ENCODE data around the gene PALMD.

The PALMD gene

DNA sequence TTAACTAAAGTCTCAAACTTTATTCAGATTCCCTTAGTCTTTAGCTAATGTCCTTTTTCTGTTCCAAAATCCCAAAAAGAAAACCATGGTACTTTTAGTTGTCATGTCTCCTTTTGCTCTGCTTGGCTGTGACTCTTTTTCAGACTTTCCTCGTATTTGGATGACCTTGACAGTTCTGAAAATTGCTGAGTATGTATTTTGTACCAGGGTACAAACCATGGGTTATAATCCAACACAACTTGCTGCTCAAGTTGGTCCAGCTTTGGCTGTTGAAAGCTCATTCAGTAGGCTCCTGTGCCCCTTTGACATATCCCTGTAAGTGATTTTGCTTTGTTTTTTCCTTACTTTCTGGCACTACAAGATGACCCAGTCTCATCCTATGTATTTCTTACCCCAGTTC is 51.7 kb downstream of the PALMD start:
- no peak for DNase-seq (ENCODE audit: low read depth in 2 of 2)

DNA sequence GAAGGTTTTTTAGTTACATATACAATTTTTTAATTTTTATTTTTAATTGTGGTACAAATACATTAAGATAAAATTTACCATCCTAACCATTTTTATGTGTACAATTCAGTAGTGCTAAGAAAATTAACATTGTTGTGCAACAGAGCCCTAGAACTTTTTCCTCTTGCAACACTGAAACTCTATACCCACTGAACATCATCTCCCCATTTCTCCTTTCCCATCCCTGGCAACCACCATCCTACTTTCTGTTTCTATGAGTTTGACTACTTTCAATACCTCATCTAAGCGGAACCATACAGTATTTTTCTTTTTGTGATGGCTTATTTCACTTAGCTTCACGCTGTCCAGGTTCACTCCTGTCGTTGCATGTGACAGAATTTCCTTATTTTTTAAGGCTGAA is 54.1 kb downstream of the PALMD start:
- no peak for DNase-seq (ENCODE audit: low read depth in 2 of 2)

DNA sequence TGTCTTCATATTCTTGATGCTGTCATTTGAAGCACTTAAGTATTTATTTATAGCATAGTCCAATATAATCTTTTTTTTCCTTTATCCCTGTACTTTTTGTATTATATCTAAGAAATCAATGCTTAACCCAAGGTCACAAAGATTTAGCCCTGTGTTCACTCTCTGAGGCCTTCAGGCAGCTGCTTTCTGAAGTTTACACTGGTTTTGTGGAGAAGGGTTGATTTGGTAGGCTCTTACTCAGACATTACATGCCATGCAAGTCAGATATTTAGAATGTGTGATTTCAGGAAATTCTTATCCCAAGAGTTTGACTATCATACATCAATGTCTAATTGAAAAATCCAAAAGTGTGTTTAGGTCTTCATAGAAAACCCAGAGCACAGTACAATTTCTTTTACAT is 56.3 kb downstream of the PALMD start:
- no peak for DNase-seq (ENCODE audit: low read depth in 2 of 2)

DNA sequence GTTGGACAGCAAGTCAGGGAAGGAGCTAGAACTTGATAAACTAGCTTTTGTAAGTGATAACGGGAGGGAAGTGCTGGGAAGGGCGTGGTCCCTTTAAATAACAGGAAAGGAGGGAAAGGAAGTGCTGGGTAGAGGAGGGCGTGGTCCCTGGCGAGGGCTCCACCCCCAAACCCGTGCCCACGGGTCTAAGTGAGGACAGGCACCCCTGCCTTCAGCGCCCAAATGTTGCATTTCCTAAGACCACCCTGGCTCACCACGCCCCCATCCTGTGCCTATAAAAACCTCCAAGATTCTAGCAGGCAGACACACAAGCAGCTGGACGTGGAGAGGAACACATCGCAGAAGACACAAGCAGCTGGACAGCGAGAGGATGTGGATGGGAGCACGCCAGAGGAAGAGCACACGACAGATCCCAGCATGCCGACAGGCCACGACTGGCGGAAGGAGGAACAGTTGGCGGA is 58.5 kb downstream of the PALMD start:
- DNase-seq (ENCODE audit: low read depth in 2 of 2), result no peak

DNA sequence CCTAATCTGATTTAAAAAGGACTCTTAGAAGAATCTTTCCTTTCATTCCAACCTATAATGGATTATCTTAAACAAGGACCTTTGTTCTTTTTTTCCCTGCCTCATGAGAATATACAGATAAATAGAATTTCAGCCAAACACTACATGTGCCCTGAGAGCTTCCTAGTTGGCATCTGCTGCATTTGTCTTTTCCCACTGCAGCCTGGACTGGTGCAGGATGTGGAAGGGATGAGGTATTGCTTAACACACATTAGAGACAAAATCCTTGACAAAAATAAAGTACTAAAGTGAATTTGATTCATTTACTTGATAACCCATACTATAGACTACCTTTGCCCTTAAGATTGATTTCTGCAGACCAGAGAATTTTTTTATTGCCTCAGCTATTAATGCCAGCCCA is 59.5 kb downstream of the PALMD start:
- no peak for DNase-seq (ENCODE audit: low read depth in 2 of 2)

DNA sequence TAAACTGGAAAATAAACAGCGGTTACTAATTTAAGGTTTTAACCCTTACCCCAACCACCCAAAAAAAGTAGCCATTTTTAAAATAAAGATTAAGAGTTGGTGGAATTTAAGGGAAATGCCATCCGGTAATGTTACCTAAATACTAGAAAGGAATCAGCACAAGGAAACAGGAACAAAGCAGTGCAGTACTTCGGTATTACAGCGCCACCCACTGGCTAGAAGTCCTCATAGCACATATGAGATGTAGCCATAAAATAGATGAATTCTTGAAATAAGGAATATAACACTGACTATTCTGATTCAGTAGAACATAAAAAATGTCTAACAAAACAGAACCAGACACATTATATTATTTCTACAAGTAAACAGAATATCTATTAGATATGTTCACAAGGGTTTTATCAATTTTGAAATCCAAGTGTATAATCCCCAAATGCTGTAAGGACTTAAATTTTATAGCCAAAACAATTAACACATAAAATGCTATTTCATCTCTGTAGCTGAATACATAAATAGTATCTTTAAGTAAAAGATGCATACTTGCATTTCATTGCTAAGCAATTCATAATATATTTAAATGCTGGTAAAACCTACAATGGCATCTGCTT is 61.7 kb downstream of the PALMD start:
- peak in 1 of 2 experiments; percentile 57 for DNase-seq (ENCODE audit: low read depth in 2 of 2)

DNA sequence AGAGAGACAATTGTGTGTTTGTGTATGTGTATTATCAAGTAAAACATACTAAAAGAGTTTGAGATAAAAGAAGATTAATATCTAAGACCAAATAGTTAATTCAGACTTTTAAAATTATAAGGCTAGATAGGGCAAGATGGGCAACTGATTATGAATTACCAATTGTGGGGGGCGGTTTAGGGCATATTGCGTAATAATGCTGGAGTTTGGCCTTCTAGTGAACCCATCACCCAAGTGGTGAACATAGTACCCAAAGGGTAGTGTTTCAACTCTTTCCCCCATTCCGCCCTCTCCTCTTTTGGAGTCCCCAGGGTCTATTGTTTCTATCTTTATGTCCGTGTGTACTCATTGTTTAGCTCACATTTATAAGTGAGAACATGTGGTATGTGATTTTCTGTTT is 65.1 kb downstream of the PALMD start:
- no peak for DNase-seq (ENCODE audit: low read depth in 2 of 2)

DNA sequence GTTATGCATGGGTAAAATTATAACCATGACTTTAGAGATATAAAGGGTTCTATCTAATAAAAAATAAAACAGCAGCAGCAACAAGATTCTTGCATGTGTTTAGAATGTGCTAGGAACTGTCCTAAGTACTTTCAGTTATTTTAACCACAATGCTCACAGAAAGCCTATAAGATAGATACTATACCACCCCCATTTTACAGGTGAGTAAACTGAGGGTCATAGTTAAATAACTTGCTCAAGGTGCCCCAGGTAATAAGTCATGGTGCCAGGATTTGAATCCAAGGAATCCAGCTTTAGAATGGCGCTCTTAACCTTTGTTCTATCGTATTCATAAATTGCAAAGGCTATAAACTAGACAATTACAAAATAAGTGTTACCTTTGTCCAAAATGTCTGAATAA is 67.1 kb downstream of the PALMD start:
- DNase-seq (ENCODE audit: low read depth in 2 of 2), result no peak

DNA sequence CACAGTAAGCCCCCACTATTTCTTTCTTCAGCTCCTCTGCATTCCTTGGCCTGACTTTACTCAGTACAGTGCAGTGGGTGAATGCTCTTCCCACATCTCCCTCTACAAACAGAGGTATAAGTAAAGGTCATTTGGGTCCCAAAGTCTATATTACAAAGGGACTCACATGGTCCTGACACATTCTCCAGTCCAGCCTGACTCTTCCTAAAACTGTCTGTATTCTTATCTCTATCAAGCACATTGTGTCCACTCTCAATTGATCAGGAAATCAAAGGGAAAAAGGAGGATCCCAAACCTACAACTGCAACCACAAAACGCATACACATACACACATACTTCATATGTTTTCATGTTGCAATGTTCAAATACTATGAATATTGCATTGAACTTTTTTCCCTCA is 71.1 kb downstream of the PALMD start:
- no peak for DNase-seq (ENCODE audit: low read depth in 2 of 2)

DNA sequence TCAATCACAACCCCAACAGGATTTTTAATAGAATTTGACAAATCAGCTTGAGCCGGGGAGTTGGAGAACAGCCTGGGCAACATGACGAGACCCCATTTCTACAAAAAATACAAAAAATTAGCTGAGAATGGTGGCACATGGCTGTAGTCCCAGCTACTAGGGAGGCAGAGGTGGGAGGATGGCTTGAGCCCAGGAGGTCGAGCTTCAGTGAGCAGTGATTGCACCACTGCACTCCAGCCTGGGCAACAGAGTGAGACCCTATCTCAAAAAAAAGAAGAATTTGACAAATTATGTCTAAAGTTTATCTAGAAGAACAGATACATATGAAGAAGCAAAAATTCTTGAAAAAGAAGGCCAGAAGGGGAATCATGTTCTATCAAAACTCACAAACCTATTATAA is 77.3 kb downstream of the PALMD start:
- DNase-seq (ENCODE audit: low read depth in 2 of 2), result no peak

DNA sequence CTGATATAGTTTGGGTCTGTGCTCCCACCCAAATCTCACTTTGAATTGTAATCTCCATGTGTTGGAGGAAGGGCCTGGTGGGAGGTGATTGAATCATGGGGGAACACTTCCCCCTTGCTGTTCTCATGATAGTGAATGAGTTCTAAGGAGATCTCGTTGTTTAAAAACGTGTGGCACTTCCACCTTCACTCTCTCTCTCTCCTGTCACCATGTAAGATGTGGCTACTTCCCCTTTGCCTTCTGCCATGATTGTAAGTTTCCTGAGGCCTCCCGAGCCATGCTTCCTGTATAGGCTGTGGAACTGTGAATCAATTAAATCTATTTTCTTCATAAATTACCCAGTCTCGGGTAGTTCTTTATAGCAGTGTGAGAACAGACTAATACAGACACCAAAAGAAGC is 80.1 kb downstream of the PALMD start:
- no peak for DNase-seq (ENCODE audit: low read depth in 2 of 2)

DNA sequence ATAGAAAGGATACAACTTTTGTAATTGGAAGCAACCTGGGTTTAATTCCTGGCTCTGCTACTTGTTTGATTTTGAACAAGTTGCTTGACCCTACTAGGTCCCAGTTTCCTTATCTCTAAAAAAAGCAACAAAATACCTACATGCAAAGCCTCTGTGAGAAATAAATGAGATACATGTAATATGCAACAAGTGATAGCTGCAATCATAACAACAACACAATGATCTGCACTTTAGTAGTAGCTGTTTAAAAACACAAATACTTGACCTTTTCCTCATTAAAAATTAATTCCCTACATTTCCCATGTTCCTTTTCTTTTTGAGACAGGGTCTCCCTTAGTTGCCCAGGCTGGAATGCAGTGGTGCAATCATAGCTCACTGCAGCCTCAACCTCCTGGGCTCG is 80.5 kb downstream of the PALMD start:
- no peak for DNase-seq (ENCODE audit: low read depth in 2 of 2)

DNA sequence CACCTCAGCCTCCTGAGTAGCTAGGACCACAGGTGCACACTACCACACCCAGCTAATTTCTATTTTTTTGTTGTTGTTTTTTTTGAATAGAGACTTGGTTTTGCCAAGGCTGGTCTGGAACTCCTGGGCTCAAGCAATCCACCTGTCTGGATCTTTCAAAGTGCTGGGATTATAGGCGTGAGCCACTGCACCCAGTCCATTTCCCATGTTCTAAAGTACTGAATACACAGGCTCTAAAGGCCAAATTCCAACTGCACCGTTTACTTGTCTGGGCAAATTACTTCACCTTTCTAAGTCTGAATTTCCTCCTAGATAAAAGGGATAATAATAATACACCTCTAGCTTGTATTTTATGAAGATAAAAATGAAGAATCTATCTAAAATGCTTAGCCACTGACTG is 80.9 kb downstream of the PALMD start:
- DNase-seq (ENCODE audit: low read depth in 2 of 2), result no peak

DNA sequence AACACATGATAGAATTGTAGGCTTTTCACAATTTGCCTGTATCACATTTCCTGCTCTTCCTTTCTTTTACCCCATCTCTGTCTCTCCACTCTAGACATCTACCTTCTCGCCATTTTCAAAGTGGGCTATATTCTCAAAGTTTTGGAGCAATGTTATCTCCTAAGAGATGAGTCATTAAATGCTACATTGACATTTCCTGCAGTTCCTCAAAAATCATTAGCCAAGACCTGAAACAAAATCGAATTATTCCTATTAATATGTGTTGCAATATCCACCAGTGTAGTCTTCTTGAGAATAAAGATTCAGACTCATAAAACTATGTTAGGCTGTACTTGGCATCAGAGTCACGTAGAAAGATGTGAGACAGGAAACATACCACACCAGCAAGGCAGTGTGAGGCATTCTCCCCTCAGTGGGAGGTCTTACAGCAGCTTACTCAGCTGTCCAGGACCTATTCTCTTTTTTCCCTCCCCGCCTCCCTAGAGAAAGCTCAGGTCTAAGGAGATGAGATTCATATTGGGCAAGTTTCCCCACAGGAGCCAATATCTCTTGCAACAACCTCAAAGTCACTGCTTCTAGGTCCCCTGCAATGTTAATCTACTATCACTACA is 81.8 kb downstream of the PALMD start:
- DNase-seq (ENCODE audit: low read depth in 2 of 2), result no peak

DNA sequence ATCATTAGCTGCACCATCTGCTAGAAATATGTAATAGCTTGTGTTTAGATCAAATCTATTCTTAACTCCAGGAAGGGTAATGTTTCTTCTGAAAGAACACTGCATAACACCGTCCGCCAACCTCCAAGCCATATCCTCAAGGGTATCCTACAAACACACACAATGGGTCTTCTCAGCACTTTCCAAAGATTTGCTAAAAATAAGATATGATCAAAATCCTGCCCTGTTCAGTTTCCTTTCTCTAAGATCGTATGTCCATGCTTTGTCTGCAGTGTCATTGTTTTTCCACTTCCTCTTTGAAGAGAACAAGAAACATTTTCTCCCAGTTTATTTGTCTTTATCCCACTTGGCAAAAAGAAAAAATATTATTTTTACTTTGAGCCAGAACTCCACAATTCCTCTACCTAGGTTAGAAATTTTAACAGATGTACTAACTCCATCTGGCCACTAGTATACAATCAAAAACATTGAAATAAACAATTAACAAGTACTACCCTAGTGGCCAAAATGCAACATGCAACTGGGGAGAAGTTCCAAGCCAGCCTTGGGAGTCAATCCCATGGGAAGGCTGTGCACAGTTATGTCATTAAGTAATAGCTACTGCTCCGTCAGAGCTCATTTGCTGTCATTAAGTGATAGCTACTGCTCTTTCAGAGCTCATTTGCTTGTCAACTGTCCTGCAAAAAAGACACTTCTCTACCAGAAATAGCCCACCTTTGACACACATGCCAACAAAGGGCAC is 82.8 kb downstream of the PALMD start:
- no peak for DNase-seq (ENCODE audit: low read depth in 2 of 2)

DNA sequence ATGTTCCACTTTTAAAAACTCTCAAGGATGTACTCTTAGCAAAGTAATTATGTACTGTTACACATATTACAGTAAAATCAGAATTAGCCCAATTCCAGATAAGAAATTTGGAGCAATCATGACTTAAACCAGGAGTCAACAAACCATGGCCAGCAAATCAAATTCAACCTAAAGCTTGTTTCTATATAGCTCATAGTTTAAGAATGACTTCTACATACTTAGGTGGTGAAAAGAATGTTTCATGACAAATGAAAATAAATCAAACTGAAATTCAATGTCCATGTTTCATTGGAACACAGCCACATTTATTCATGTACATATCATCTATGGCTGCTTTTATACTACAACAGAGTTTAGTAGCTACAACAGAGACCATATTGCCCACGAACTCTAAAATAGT is 85.5 kb downstream of the PALMD start:
- no peak for DNase-seq (ENCODE audit: low read depth in 2 of 2)

DNA sequence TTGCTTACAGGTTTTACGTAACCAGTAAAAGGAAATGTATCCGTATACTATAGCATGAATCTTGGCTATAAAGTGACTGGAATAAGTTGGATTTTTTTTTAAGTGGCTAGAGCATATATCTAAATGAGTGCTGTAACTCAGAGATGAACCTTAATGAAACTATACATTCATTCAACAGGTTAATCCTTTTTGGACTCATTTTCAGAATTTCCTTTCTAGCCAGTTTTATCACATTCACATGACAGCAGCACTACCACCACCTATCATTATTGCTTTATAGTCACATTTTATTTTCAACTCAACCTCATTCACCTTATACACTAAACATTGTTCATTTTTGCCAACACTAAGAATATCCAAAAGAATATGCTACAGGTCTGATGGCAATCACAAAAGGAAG is 89.9 kb downstream of the PALMD start:
- no peak for DNase-seq (ENCODE audit: low read depth in 2 of 2)

DNA sequence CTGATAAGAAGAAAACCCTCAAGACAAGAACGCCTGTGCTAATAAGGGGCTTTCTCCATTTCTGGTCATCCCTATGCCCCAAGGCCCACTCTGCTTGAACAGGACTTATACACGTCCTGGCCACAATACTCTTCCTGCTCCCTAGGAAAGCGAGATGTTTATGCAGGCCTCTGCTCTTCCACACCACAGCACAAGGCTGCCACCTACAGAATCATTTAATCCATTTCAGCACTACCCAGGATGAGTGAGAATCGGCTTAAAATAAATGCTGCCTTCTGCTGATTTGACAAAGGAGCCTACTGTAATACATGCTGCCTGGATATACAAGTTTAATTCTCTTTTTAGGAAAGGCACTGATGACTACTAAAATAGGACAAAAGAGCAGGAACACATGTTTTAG is 91.1 kb downstream of the PALMD start:
- no peak for DNase-seq (ENCODE audit: low read depth in 2 of 2)

DNA sequence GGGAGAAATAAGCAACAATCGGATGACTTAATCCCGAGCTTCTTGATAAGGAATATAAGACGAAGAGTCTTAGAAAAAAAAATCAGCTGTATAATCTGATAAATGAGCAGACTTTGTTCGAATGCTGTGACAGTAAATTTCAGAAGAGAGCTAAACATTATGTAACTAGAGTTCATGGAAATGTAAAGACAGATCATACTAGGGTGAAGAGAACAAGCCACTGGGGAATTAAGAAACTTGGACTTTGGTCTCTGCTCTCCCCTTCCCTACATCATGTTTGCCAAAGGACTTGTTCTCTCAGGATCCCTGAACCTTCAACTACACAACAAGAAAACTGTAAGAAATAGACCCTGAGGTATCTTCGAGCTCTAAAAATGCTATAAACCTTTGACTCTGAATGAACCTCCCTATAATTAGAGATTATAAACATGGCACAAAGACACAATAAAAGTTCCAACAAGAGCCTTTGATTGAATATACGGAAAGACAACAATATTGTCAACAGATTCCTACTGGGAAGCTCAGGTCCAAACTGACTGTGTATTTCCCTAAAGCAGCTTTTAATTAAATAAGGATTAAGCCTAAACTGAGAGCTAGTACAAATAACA is 93.0 kb downstream of the PALMD start:
- no peak for DNase-seq (ENCODE audit: low read depth in 2 of 2)

DNA sequence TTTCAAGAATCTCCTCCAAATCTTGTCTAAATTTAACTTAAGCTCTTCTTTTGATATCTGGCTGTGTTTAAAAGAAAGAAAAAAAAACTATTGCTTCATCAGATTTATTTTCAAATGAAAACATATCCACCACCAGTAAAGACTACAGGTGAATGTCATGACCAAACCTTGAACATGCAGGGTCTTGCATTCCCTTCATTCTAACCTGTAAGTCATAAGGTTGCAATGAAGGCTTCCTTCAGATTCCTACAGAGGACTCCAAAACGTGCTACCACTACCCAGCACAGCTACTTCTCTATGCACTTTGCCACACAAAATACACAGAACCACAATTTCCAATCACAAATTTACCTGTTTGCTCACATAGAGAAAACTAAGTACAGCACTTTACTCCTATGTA is 94.2 kb downstream of the PALMD start:
- DNase-seq (ENCODE audit: low read depth in 2 of 2), result no peak

Measured in stimulated activated CD4-positive, alpha-beta T cell treated with anti-CD3 and anti-CD28 coated beads, Interleukin-12 subunit alpha, Interleukin-12 subunit beta, amount 100 ng/mL, for 24 hours (primary cell).